Activated CD4-positive, alpha-beta T cell treated with anti-CD3 and anti-CD28 coated beads, Interleukin-2, amount 10 ng/mL, durations not matched to agents 24 days and 14 days (primary cell): ENCODE results near the gene GNGT2. TPM values are rescaled to one million over a fixed set of nuclear protein-coding genes. Genes with fewer than 3 reads are reported as not detected.
"Not testable (repeated sequence)": the region's sequence is repeated elsewhere in the genome, so short reads cannot be mapped to it uniquely, and the experiment has no call there.

ENCODE experiments used
- DNase-seq: peaks from one replicate; pipeline ENCODE4 v3.0.0; 2022
- H3K27ac Mint-ChIP-seq: one replicate; pipeline ENCODE4 v1.8.0; 2022; ENCODE audit warnings: mild to moderate bottlenecking, mixed read lengths
- H3K27me3 Mint-ChIP-seq: one replicate; pipeline ENCODE4 v1.8.0; 2022; ENCODE audit warnings: mixed read lengths
- H3K36me3 Mint-ChIP-seq: one replicate; pipeline ENCODE4 v1.8.0; 2022; ENCODE audit warnings: low read depth, mild to moderate bottlenecking, mixed read lengths
- H3K4me1 Mint-ChIP-seq: one replicate; pipeline ENCODE4 v1.8.0; 2021; ENCODE audit warnings: mixed read lengths
- H3K4me3 Mint-ChIP-seq: one replicate; pipeline ENCODE4 v1.8.0; 2022; ENCODE audit warnings: mild to moderate bottlenecking, moderate library complexity, mixed read lengths
- H3K9me3 Mint-ChIP-seq: one replicate; pipeline ENCODE4 v1.8.0; 2021; ENCODE audit warnings: mixed read lengths
- intact Hi-C: fragments of 100-400 bp; cut with micrococcal nuclease; formaldehyde crosslinking; loops from one replicate; pipeline ENCODE4 v1.15.1; 2023
- total RNA-seq: library from RNA; stranded (reverse); gene quantifications from 2 replicates; pipeline ENCODE4 v1.2.3, GENCODE V29; 2022

Gene GNGT2
- total RNA-seq, 1 donor from 2014 or later: 18.2 TPM

DNA sequence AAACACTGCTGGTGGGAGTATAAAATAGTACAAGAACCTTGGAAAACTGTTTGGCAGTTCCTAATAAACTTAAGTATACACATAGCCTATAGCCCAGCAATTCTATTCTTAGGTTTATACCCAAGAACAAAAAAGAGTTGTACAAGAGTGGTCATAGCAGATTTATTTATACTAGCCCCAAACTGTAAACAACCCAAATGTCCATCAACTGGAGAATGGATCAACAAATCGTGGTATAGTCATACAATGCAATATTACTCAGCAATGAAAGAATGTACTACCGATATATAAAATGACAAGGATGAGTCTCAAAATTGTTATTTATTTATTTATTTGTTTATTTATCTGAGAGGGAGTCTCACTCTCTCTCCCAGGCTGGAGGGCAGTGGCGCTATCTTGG, 23.1 kb downstream of the GNGT2 start:
- Mint-ChIP-seq H3K27ac (no peak overlapping the region), H3K27me3 (no peaks in the 10 kb centered on the region), H3K4me3 (no peak overlapping the region), H3K36me3 (peaks cover 2% of the 10 kb centered on the region), H3K9me3 (peaks cover 12% of the 10 kb centered on the region), H3K4me1 (peaks cover 17% of the 10 kb centered on the region)
- no peak for DNase-seq
- intact Hi-C loops: no loop called here

DNA sequence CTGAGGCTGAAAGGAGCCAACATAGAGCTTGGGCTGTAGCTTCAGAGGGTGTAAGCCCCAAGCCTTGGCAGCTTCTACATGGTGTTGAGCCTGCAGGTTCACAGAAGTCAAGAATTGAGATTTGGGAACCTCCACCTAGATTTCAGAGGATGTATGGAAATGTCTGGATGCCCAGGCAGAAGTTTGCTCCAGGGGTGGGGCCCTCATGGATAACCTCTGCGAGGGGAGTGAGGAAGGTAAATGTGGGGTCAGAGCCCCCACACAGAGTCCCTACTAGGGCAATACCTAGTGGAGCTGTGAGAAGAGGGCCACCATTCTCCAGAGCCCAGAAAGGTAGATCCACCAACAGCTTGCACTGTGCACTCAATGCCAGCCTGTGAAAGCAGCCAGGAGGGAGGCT, 25.0 kb downstream of the GNGT2 start:
- H3K36me3 Mint-ChIP-seq, H3K4me3 Mint-ChIP-seq, H3K27ac Mint-ChIP-seq, DNase-seq, H3K27me3 Mint-ChIP-seq, H3K4me1 Mint-ChIP-seq, intact Hi-C loops: not testable (repeated sequence)
- peaks cover 12% of the 10 kb centered on the region for H3K9me3 Mint-ChIP-seq

DNA sequence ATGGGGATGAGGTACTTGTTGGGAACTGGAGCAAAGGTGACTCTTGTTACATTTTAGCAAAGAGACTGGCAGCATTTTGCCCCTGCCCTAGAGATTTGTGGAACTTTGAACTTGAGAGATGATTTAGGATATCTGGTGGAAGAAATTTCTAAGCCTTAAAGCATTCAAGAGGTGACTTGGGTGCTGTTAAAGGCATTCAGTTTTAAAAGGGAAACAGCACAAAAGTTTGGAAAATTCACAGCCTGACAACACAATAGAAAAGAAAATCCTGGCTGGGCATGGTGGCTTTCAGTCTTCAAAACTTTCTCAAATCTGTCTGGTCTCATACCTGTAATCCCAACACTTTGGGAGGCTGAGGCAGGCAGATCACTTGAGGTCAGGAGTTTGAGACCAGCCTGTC, 25.9 kb downstream of the GNGT2 start:
- H3K27ac Mint-ChIP-seq, DNase-seq, H3K4me3 Mint-ChIP-seq, intact Hi-C loops, H3K4me1 Mint-ChIP-seq, H3K36me3 Mint-ChIP-seq, H3K27me3 Mint-ChIP-seq: not testable (repeated sequence)
- H3K9me3 Mint-ChIP-seq: peaks cover 12% of the 10 kb centered on the region

DNA sequence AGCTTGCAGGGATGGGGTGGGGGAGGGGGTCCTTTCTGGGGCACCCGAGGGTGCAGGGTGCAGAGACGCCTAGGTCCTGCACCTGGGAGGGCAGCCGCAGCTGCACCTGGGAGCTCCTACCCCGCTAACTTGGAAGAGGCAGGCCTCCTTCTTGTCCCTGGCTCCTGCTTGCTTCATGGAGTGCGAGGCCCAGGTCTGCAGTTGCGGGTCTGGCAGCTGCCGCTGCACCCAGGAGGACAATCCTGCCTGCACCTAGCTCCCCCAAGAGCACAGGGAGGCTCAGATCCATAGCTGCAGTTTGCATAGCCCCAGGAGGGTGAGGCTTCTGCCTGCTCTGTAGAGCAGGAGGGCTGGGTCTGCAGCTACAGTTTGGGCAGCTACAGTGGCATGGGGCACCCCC, 26.6 kb downstream of the GNGT2 start:
- H3K9me3 Mint-ChIP-seq: peaks cover 12% of the 10 kb centered on the region
- intact Hi-C loops: no loop called here
- no peak for DNase-seq
- peaks cover 3% of the 10 kb centered on the region for H3K4me1 Mint-ChIP-seq
- H3K27ac Mint-ChIP-seq: no peak overlapping the region
- peaks cover 1% of the 10 kb centered on the region for H3K27me3 Mint-ChIP-seq
- no peak overlapping the region for H3K4me3 Mint-ChIP-seq
- peaks cover 2% of the 10 kb centered on the region for H3K36me3 Mint-ChIP-seq

DNA sequence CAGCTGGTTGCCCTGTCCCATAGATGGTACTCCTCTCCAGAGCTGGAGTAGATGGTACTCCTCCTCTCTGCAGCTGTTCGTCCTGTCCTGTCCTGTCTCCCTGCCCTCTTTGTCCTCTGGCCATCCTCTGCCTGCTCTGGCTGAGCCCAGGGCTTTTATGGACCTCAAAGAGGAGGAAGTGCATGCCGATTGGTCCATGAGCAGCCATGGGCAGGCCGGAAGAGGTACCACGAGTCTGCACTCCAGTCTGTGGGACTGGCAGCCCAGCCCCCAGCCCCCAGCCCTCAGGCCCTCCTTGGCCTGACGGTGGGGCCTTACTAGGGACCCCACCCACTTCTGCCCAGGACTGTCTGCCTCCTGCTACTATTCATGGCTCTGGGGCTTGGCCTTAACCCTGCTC, 27.0 kb downstream of the GNGT2 start:
- Mint-ChIP-seq H3K4me3 (no peak overlapping the region), H3K27ac (no peak overlapping the region), H3K9me3 (peaks cover 12% of the 10 kb centered on the region), H3K36me3 (peaks cover 2% of the 10 kb centered on the region), H3K4me1 (peaks cover 3% of the 10 kb centered on the region), H3K27me3 (peaks cover 1% of the 10 kb centered on the region)
- intact Hi-C loops: no loop called here
- no peak for DNase-seq

DNA sequence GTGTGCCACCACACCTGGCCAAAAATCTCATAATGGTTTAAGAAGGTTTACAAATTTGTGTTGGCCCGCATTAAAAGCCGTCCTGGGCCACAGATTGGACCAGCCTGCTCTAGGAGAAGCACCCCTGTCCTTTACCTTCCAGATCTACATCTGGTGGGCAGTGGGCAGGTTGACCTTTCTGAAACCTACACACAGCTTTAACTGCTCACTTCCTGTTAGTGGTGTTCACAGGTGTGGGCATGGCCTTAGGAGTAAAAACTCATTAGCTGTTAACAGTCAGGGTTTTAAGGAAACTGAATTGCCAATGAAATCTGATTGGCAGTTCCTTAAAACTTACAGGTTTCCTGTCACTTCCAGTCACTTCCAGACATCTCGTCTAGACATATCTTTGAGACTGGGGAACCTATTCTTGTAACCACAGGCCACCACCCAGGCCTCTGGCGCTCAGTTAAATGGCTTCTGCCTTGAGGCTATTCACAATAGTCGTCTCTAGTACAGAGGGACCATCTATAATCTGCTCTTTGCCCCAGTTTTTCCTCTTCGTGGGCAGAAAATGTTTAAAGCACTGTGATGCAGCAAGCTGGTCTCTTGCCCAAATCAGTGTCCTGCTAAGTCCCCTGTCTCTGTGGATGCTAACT, 29.3 kb downstream of the GNGT2 start:
- Mint-ChIP-seq H3K27ac (no peak overlapping the region), H3K9me3 (peaks cover 9% of the 10 kb centered on the region), H3K4me3 (no peak overlapping the region), H3K36me3 (peaks cover 2% of the 10 kb centered on the region), H3K4me1 (peaks cover 3% of the 10 kb centered on the region), H3K27me3 (peaks cover 1% of the 10 kb centered on the region)
- DNase-seq: no peak
- intact Hi-C loops: loop anchor here (1.0 kb wide), 2 partner anchors 46 to 109 kb away; no protein-coding TSS in a partner anchor

DNA sequence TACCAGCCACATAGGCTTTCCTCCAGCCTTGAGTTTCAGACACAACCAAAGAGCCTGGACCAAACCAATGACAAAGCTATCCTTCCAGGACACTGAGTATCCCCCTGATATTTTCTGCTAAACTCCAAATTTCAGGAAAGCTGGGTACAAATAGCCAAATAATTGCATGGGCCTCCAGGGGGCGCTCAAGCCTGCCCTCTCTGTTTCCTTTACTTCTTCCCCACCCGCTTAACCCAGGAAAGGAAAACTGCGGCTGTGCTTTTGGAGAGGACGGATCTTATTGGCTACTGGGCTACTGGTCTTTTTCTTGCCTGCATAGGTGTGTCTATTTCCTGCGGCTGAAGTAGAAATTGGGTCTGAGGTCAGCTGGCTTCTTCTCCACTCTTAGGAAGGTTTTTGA, 30.1 kb downstream of the GNGT2 start:
- H3K36me3 Mint-ChIP-seq: peaks cover under 1% of the 10 kb centered on the region
- H3K27me3 Mint-ChIP-seq: peaks cover 1% of the 10 kb centered on the region
- DNase-seq: peak; percentile 88
- H3K4me1 Mint-ChIP-seq: peaks cover 3% of the 10 kb centered on the region
- intact Hi-C loops: loop anchor here (1.0 kb wide), 2 partner anchors 47 to 110 kb away; no protein-coding TSS in a partner anchor
- peaks cover 9% of the 10 kb centered on the region for H3K9me3 Mint-ChIP-seq
- no peak overlapping the region for H3K27ac Mint-ChIP-seq
- no peak overlapping the region for H3K4me3 Mint-ChIP-seq

DNA sequence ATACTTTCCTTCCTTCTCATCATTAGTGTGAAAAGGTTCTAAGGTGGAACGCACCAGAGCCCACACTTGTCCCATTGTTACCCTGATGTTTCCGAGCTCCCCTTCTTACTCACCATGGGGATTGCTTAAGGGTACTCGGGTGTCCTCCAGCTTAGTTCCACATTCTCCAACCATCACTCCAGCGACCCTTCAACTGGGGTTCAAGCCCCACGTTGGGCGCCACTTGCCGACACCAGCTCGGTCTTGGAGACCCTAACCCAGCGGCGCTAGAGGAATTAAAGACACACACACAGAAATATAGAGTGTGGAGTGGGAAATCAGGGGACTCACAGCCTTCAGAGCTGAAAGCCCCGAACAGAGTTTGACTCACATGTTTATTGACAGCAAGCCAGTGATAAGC, 34.4 kb downstream of the GNGT2 start:
- H3K36me3 Mint-ChIP-seq, H3K4me1 Mint-ChIP-seq, DNase-seq, H3K4me3 Mint-ChIP-seq, intact Hi-C loops, H3K27ac Mint-ChIP-seq: not testable (repeated sequence)
- Mint-ChIP-seq H3K9me3 (peaks cover 16% of the 10 kb centered on the region), H3K27me3 (peaks cover 15% of the 10 kb centered on the region)

DNA sequence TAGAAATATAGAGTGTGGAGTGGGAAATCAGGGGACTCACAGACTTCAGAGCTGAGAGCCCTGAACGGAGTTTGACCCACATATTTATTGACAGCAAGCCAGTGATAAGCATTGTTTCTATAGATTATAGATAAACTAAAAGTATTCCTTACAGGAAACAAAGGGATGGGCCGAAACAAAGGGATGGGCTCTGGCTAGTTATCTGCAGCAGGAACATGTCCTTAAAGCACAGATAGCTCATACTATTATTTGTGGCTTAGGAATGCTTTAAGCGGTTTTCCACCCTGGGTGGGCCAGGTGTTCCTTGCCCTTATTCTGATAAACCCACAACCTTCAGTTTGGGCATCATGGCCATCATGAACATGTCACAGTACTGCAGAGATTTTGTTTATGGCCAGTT, 39.7 kb downstream of the GNGT2 start:
- peaks cover 34% of the 10 kb centered on the region for H3K27me3 Mint-ChIP-seq
- not testable (repeated sequence) for DNase-seq

DNA sequence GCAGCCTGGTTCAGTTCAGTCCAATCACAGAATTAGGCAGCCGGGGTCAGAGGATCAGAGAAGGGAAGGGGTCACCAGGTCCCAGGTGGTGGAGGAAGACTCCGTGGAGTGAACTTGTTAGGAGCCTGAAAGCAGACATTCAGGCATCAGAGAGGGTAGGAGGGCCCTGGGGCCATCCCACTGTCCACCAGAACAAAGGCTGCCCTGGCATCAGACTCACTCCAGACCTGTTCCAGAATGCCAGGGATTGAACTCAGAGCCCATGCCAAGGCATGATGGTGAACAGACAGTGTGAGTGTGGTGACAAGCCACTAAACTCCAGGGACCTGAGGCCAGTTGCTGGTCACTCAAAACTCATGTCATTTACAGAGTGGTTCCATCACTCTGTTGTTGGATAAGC, 40.2 kb downstream of the GNGT2 start:
- H3K27ac Mint-ChIP-seq: no peak overlapping the region
- no peak for DNase-seq
- H3K27me3 Mint-ChIP-seq: peaks cover 36% of the 10 kb centered on the region
- intact Hi-C loops: no loop called here
- H3K9me3 Mint-ChIP-seq: peaks cover 8% of the 10 kb centered on the region
- H3K4me3 Mint-ChIP-seq: no peak overlapping the region
- H3K36me3 Mint-ChIP-seq: no peaks in the 10 kb centered on the region
- no peaks in the 10 kb centered on the region for H3K4me1 Mint-ChIP-seq

More for the DNA sequence above, 39.7 kb downstream of the GNGT2 start:
- H3K27ac Mint-ChIP-seq, H3K4me3 Mint-ChIP-seq, H3K36me3 Mint-ChIP-seq, intact Hi-C loops, H3K4me1 Mint-ChIP-seq: not testable (repeated sequence)
- H3K9me3 Mint-ChIP-seq: peaks cover 12% of the 10 kb centered on the region

DNA sequence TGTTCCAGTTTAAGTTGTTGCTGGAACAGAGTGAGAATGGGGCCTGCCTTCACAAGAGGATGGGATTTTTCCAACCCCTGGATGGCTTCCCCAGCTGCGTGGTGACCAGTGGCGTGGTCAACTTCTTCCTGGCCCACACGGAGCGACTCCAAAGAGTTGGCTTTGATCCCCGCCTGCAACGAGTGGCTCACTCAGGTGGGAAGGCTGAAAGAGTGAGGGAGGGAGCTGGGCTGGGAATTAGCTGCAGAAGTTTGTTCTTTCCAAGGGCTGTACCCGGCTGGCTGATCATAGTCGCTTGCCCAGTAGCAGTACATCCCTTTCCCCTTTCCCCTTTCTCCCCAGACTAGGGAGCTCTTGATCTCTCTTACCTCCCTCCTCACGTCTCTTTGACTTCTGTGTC, 41.7 kb downstream of the GNGT2 start:
- Mint-ChIP-seq H3K4me1 (no peaks in the 10 kb centered on the region), H3K9me3 (peaks cover 2% of the 10 kb centered on the region), H3K27ac (no peak overlapping the region), H3K4me3 (no peak overlapping the region), H3K27me3 (peaks cover 40% of the 10 kb centered on the region), H3K36me3 (no peaks in the 10 kb centered on the region)
- intact Hi-C loops: no loop called here
- DNase-seq: no peak

DNA sequence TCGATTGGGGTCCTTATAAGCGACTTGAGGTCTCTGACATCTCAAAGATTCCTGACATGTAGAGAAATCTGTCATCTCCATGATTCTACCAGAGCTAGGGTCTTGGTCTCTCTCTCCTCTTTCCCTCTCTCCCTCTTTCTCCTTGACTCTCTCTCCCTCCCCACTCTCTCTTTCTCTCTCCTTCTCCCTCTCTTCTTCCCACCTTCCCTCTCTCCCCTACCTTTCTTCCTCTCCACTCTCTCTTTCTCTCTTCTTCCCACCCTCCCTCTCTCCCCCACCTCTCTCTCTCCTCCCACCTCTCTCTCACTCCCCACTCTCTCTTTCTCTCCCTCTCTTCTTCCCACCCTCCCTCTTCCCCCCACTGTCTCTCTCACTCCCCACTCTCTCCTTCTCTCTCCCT, 45.2 kb downstream of the GNGT2 start:
- no peak for DNase-seq
- Mint-ChIP-seq H3K9me3 (no peaks in the 10 kb centered on the region), H3K4me1 (no peaks in the 10 kb centered on the region), H3K36me3 (no peaks in the 10 kb centered on the region), H3K27ac (no peak overlapping the region), H3K27me3 (peaks cover 31% of the 10 kb centered on the region), H3K4me3 (no peak overlapping the region)
- intact Hi-C loops: no loop called here

DNA sequence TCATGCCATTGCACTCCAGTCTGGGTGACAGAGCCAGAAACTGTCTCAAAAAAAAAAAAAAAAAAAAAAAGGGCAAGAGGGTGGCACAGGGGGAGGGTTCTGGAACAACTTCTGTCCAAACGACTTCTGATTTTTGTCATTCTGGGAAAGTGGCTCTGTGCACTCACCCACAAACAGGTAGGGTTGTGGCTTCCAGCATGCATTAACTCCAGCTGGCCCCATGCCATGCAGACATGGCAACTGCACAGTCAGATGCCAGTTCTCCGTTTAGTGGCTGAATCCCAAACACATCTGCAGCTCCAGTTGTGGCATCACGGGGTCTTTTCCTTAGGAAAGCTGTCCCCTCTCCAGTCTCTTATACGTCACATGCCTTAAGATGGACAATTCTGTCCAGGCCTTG, 47.5 kb downstream of the GNGT2 start:
- intact Hi-C loops: no loop called here
- Mint-ChIP-seq H3K9me3 (no peaks in the 10 kb centered on the region), H3K36me3 (no peaks in the 10 kb centered on the region), H3K4me1 (no peaks in the 10 kb centered on the region), H3K27ac (no peak overlapping the region), H3K4me3 (no peak overlapping the region), H3K27me3 (peaks cover 31% of the 10 kb centered on the region)
- no peak for DNase-seq

DNA sequence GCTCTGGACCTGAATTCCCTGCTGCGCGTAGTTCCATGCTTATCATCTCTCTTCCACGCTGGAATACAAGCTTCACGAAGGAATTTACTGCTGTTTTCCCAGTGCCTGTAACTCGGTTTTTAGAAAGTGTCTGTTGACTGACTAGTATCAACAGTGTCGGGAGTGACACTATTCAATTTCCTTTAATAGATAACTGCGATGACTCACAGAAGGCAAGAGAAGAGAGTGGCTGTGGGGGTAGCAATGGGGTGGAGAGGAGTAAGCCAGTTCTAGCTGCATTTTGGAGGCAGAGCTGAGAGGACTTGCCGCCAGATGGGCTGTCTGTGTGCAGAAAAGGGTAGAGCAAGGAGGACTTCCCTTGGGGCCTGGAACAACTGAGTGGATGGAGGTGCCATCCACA, 52.6 kb downstream of the GNGT2 start:
- Mint-ChIP-seq H3K4me3 (no peak overlapping the region), H3K27ac (no peak overlapping the region), H3K4me1 (no peaks in the 10 kb centered on the region), H3K9me3 (no peaks in the 10 kb centered on the region), H3K36me3 (no peaks in the 10 kb centered on the region), H3K27me3 (peaks cover 21% of the 10 kb centered on the region)
- no peak for DNase-seq
- intact Hi-C loops: no loop called here

DNA sequence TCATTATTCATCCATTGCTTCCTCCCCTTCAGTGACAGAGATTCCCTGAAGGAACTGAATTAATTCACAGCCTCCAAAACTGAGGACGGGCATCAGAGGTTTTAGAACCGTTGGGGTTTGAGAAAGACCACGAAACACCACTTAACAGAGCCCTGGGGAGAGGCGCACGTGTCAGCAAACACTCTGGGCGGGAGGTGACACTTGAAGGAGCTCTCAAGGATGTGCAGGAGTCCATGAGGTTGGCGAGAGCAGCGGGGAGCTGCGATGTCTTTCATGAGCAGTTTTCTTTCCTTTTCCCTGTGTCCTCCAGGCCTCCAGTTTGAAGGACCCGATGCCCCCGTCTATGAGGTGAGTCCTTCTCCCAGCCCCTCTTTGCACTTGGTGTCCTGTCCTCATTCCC, 54.1 kb downstream of the GNGT2 start:
- no peak for DNase-seq
- H3K36me3 Mint-ChIP-seq: no peaks in the 10 kb centered on the region
- no peaks in the 10 kb centered on the region for H3K9me3 Mint-ChIP-seq
- intact Hi-C loops: no loop called here
- H3K4me3 Mint-ChIP-seq: no peak overlapping the region
- no peaks in the 10 kb centered on the region for H3K4me1 Mint-ChIP-seq
- peaks cover 21% of the 10 kb centered on the region for H3K27me3 Mint-ChIP-seq
- H3K27ac Mint-ChIP-seq: no peak overlapping the region
